ENCODE data around the gene PGP.

PGP gene

GRCh38 chr16:2179576-2179975 is 35.1 kb downstream of the PGP start:
- DNase-seq, result no peak

DNA sequence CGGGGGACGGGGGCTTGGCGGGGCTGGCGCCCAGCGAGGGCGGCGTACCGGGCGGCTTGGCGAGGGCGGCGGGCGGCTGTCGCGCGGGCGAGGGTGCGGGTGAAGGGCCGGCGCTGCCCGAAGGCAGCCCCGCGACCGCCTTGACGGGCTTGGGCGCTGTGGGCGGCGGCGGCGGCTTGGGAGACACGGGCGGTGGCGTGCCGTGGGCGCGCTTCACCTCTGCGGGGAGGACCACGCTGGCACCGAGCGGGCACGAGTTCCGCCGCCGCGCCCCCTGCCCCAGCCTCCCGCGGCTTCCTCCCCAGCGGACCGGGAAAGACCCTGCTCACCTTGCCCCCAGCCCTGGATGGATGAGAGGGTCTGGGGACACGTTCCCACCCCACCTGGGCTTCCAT is 35.5 kb downstream of the PGP start:
- no peak for DNase-seq

DNA sequence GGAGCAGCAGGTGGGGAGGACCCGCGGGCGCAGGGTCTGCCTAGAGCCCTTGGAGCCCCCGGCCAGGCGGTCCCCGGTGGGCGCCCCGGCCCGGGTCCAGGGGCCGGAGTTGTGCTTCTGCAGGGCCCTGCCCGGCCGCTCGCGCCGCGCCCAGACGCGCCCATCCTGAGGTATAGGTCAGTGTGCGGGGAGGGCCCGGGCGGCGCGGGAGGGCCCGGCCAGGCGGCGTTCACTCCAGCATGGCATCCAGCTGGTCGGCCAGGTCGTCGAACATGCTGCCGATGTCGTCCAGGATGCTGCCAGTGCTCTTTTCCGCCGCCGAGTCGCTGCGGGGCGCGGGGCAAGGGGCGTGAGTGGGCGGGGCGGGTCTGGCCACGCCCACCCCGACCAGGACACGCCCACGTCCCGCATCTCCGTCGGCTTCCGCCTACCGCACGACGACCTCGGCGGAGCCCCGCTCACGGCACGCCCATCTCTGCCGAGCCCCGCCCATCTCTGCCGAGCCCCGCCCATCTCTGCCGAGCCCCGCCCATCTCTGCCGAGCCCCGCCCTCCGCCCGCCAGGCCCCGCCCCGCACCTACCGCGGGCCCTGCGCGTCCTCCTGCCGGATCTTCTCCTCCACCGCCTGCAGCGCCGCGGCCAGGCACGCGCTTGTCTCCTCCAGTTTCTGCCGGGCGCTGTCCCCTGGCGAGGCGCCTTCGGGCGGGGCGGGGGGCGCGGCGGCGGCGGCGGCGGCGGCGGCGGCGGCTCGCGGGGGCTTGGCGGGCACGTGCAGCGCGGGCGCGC is 36.1 kb downstream of the PGP start:
- DNase-seq, result no peak

DNA sequence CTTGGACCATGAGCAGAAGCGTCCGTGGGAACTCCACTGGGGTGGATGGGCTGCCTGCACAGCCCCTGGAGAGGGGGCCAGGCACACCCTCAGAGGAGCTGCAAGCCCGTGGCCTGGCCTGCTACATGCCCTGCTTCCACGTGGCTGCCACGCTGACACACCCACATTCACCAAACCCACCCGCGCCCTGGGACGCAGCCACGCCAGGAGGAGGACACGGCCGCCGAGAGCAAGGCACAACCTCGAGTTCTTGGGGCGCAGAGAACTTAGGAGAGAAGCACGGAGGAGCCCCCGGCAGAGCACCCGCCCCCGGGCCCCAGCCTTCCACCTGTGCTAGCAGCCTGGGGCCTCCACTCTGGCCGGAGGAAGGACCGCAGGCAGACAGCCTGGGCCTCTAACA is 37.1 kb downstream of the PGP start:
- no peak for DNase-seq

DNA sequence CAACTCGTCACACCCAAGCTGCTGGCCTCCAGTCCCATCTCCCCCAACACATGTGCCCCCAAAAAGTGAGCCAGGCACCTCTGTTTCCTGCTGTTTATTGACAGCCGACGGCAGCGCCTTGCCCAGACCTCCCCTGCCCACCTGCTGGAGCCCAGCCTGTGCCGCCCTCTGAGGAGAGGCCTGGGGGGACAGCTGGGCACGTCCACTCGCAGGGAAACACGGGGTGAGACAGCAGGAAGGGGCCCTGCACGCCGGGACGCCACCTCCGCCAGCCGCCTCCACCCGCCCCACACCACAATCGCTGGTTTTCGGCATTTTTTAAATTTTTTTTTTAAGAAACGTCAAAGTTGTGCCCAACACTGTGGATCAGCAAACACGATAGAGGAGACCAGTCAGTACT is 37.5 kb downstream of the PGP start:
- no peak for DNase-seq

GRCh38 chr16:2176047-2176446 is 38.6 kb downstream of the PGP start:
- DNase-seq, result no peak

DNA sequence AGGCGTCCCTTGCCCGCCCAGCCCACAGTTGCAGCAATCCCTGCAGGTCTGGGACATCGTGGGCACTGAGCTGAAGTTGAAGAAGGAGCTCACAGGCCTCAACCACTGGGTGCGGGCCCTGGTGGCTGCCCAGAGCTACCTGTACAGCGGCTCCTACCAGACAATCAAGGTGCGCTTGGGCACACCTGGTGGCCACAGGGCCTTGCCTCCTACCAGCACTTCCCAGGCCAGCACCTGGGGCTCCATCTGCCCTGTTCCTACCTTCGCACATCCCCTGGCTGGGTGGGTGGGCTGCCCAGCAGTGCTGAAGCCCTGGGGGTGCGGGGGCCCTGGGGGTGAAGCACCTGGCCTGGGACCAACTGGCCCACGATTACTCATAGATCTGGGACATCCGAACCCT is 39.2 kb downstream of the PGP start:
- no peak for DNase-seq

GRCh38 chr16:2174396-2175131 is 40.1 kb downstream of the PGP start:
- DNase-seq, result no peak

- no peak for DNase-seq
Observed at GRCh38 chr16:2173916-2174315, 40.7 kb downstream of the PGP start.

DNA sequence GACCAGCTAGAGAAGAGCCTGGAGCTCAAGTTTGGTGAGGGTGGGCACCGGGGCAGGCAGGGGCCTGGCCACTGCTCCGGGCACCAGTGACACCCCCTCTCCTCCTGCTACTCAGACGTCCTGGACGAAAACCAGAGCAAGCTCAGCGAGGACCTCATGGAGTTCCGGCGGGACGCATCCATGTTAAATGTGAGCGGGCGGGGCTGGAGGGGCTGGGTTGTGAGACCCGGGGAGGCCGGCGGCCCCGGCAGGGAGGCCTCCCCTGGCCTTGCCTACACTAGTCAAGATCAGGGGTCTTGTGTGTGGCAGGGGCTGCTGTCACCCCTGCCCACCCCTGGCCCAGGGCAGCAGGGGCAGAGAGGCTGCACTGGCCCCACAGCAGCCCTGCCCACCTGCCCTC is 41.3 kb downstream of the PGP start:
- no peak for DNase-seq

GRCh38 chr16:2172688-2173335 is 41.8 kb downstream of the PGP start:
- no peak for DNase-seq

GRCh38 chr16:2171601-2172178 is 43.0 kb downstream of the PGP start:
- no peak for DNase-seq

DNA sequence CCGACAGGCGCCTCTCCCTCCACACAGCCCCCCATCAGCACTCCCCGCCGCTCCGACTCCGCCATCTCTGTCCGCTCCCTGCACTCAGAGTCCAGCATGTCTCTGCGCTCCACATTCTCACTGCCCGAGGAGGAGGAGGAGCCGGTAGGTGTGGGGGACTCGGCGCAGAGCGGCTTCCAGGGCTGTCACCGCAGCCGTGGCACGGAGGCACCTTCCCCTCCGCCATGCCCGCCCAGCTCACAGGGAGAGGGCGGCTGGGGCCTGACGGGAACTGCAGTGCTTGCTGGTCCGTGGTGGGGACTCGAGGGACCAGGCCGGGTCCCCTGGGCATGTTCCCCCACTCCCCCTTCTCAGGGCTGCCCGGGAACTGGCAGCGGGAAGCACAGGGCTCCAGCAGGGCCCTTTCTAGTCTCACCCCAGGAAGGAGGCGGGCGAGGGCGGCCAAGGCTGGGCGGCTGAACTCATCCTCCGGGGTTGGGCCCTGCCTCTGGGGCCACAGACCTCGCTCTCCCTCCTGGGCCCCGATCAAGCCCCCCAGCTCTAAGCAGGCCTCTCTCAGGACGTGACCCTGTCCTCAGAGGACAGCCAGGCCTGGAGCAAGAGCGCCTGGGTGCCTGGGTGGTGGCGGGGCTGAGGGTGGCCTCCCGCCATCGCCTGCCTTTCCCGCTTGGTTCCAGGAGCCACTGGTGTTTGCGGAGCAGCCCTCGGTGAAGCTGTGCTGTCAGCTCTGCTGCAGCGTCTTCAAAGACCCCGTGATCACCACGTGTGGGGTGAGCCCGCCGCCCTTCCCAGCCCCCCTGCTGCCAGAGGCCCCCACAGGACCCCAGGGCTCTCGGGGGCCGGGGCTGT is 43.8 kb downstream of the PGP start:
- no peak for DNase-seq

DNA sequence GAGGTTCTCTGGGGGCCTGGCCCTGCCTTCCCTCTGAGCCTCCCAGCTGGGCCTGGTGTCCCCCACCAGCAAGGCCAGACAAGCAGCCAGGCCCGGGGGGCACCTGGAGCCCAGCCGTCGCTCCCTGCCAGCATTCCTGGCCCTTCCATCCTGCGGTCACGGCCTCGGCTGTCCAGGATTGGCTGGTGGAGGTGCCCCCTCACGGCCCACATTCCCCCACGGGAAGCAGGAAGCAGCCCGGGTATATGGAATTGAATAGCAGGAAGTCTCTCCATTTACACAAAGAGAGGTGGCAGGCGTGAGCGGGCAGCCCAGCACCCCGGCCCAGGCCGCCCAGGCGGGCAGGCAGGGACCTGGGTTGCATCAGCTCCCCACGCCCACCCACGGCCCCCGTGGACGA is 44.6 kb downstream of the PGP start:
- DNase-seq, result no peak

GRCh38 chr16:2167068-2167638 is 47.5 kb downstream of the PGP start:
- no peak for DNase-seq

- DNase-seq, result no peak
Observed at GRCh38 chr16:2166263-2167067, 48.2 kb downstream of the PGP start.

DNA sequence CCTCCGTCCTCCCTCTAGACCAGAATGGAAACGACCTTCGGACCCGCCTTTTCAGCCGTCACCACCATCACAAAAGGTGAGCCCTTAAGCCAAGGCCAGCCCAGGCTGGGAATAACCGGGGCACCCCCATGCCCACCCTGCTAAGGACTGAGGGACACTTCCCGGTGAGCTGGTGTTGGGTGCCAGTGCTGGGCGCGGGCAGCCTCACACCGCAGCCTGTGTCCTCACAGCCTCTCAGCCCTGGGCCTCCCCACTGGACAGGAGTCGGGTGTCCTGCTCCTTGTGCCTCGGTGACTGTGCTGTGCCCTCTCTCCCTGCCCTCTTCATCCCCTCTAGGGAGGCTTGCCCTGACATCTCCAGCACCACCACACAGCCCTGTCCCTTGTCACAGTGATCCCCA is 48.8 kb downstream of the PGP start:
- DNase-seq, result no peak

- DNase-seq, result no peak
Observed at GRCh38 chr16:2163211-2163881, 51.3 kb downstream of the PGP start.

- no peak for DNase-seq
Observed at GRCh38 chr16:2162676-2163118, 51.9 kb downstream of the PGP start.

GRCh38 chr16:2161911-2162310 is 52.7 kb downstream of the PGP start:
- DNase-seq, result no peak

Data from HCEC 1CT (cell line).